Measurements from ENCODE around the gene ZCCHC7.

ZCCHC7 gene

DNA sequence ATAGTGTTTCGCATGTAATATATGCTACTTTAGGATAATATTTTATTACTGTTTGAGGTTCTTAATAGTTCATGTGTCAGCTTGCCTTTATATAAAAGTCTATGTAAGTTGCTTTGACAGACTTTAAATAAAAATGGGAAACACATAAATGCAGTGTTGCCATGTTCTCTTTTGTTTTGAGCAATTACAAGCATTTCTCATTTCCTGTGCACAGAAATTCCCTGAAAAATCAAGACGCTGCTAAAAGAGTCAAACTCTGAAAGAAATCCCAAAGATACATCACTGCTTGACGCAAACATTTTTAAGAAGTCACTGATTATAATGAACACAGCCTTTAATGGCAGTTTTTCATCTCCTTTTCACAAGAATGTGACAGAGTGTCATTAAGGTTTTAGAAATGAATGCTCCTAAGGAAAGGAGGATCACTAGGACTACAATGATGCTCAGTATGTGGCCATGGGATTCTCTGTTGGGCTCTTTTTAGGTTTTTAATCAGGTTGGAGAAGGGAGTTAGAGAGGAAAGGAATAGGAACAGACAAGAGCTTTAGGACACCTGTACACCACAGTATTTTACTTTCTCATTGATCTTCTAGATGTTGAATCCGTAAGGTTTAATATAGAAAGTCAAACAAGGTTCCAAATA lies 29.4 kb downstream of the ZCCHC7 start:
- TF ChIP-seq, protein P1, sequence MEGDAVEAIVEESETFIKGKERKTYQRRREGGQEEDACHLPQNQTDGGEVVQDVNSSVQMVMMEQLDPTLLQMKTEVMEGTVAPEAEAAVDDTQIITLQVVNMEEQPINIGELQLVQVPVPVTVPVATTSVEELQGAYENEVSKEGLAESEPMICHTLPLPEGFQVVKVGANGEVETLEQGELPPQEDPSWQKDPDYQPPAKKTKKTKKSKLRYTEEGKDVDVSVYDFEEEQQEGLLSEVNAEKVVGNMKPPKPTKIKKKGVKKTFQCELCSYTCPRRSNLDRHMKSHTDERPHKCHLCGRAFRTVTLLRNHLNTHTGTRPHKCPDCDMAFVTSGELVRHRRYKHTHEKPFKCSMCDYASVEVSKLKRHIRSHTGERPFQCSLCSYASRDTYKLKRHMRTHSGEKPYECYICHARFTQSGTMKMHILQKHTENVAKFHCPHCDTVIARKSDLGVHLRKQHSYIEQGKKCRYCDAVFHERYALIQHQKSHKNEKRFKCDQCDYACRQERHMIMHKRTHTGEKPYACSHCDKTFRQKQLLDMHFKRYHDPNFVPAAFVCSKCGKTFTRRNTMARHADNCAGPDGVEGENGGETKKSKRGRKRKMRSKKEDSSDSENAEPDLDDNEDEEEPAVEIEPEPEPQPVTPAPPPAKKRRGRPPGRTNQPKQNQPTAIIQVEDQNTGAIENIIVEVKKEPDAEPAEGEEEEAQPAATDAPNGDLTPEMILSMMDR (IDR thresholded peaks at IDR 0.05; ENCODE audit: insufficient read depth, low read depth, low read length, missing control alignments): no peak
- H3K4me3 ChIP-seq (ENCODE audit: low read depth, low read length): no peak overlapping the region
- DNase-seq (ENCODE audit: low read depth): no peak

- TF ChIP-seq, protein P1 (IDR thresholded peaks at IDR 0.05; ENCODE audit: insufficient read depth, low read depth, low read length, missing control alignments): no peak
- no peak overlapping the region for H3K4me3 ChIP-seq (ENCODE audit: low read depth, low read length)
Measured at GRCh38 chr9:37150415-37150814, 30.0 kb downstream of the ZCCHC7 start.

DNA sequence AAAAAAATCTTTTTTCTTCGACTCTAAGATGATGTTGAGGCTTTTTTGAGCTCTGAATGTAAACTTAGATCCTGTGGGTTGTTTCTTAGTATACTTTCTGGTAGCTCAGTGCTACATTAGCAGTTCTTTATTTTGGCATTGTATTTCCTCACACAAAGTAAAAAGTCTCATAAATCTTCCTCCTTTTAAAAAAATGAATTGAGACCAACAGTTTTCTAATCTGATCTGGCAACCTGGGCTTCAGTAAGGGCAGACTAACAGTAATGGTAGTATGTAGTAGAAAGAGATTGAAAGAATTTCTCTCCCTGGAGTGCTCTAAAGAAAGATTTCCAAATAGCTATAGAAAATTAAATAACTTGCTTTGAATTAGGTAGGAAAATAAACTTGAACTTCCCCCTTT lies 31.4 kb downstream of the ZCCHC7 start:
- TF ChIP-seq, protein P1 (IDR thresholded peaks at IDR 0.05; ENCODE audit: insufficient read depth, low read depth, low read length, missing control alignments): no peak
- no peak for DNase-seq (ENCODE audit: low read depth)
- no peak overlapping the region for H3K4me3 ChIP-seq (ENCODE audit: low read depth, low read length)

More at GRCh38 chr9:37150415-37150814, 30.0 kb downstream of the ZCCHC7 start:
- no peak for DNase-seq (ENCODE audit: low read depth)

DNA sequence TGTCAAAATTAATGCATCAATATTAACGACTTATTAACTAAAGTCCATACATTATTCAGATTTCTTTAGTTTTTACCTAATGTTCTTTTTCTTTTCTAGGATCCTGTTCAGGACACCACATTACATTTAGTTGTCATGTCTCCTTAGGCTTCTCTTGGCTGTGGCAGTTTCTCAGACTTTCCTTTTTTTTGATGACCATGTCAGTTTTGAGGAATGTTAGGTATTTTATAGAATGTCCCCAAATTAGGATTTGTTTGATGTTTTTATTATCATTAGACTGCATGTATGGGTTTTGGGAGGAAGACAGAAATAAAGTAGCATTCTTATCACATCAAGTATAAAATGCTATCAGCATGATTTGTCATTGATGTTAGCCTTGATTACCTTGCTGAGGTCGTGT lies 32.0 kb downstream of the ZCCHC7 start:
- H3K4me3 ChIP-seq (ENCODE audit: low read depth, low read length): no peak overlapping the region
- DNase-seq (ENCODE audit: low read depth): no peak
- TF ChIP-seq, protein P1 (IDR thresholded peaks at IDR 0.05; ENCODE audit: insufficient read depth, low read depth, low read length, missing control alignments): no peak

DNA sequence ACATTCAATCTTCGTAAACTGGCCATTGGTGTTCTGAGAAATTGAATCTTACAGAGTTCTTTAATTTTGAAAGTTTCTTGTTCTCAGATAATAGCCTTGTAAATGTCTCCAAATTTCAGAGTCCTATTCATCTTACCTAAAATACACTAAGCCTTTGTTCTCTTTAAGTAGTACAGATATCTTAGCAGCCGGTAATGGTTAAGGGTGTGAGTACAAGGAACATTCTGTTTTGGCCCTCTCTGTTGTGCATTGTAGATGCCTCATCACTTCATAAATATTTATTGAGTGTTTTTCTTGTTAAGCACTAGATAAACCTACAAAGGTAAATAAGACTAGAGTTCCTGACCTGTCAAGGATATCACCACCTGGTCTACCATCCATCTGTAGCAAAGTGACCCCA lies 35.2 kb downstream of the ZCCHC7 start:
- DNase-seq (ENCODE audit: low read depth): no peak
- TF ChIP-seq, protein P1 (IDR thresholded peaks at IDR 0.05; ENCODE audit: insufficient read depth, low read depth, low read length, missing control alignments): no peak
- H3K4me3 ChIP-seq (ENCODE audit: low read depth, low read length): no peak overlapping the region

DNA sequence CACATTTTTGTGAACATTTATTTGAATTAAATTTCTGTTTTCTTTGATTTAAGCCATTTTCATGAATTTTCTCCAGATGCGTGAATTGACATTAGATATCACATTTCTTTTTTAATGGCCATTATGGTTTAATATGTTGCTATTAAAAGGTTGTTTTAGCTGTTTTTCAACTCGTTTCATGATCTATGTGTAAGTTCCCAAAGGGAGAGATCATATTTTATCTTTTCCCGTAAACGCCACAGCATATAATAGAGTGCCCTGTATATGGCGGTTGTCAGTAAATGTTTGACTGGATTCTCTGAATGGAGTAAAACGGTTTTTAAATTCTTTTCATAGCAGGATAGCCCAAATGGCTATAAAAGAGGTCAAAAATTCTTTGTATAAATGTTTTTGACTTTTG lies 35.8 kb downstream of the ZCCHC7 start:
- TF ChIP-seq, protein P1 (IDR thresholded peaks at IDR 0.05; ENCODE audit: insufficient read depth, low read depth, low read length, missing control alignments): no peak
- no peak overlapping the region for H3K4me3 ChIP-seq (ENCODE audit: low read depth, low read length)
- no peak for DNase-seq (ENCODE audit: low read depth)

DNA sequence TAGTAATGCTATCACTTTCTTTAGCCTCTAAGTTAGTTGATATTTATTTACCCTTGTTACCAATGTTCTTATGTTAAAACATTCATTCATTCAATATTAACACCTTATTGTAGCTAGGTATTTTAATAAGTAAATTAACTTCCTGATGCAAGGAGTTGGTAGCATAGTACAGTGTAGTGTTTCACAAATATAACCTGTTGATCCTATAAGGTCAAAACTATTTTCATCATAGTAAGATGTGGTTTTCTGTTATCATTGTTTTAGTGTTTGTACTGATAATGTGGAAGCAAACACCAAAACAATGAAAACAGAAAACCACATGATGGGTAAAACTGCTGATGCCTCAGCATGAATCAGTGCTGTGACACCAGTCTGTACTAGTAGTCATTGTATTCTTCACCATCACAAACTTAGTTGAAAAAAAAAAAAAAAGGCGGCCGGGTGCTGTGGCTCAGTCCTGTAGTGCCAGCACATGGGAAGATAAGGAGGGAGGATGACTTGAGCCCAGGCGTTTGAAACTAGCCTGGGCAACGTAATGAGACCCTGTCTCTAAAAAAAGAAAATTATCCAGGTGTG lies 36.5 kb downstream of the ZCCHC7 start:
- TF ChIP-seq, protein P1 (IDR thresholded peaks at IDR 0.05; ENCODE audit: insufficient read depth, low read depth, low read length, missing control alignments): no peak
- DNase-seq (ENCODE audit: low read depth): peak; percentile 12
- no peak overlapping the region for H3K4me3 ChIP-seq (ENCODE audit: low read depth, low read length)
